Parathyroid adenoma (tissue), 2 donors: ENCODE data around the gene TMEM69.

Experiments
- H2AFZ ChIP-seq: fragments of 300-600 bp; sonication (generic); one replicate; pipeline ENCODE4 v1.7.0; 2017; ENCODE audit warnings: antibody characterized with exemption, mild to moderate bottlenecking
- H3K27ac ChIP-seq: fragments of 300-600 bp; sonication (generic); one replicate; pipeline ENCODE4 v1.7.0; 2017
- H3K27me3 ChIP-seq: fragments of 300-600 bp; sonication (generic); one replicate; pipeline ENCODE4 v1.7.0; 2017; ENCODE audit warnings: low read length; ENCODE audit not compliant: control insufficient read depth, insufficient read depth
- H3K36me3 ChIP-seq: fragments of 300-600 bp; sonication (generic); one replicate; pipeline ENCODE4 v1.7.0; 2017; ENCODE audit warnings: low read length; ENCODE audit not compliant: control insufficient read depth, insufficient read depth
- H3K4me1 ChIP-seq: fragments of 300-600 bp; sonication (generic); one replicate; pipeline ENCODE4 v1.7.0; 2017; ENCODE audit warnings: control low read depth
- H3K4me2 ChIP-seq: fragments of 300-600 bp; sonication (generic); one replicate; pipeline ENCODE4 v1.7.0; 2017; ENCODE audit warnings: low read length
- H3K4me3 ChIP-seq: fragments of 300-600 bp; sonication (generic); one replicate; pipeline ENCODE4 v1.7.0; 2017; ENCODE audit warnings: low read depth, low read length
- H3K79me2 ChIP-seq: fragments of 300-600 bp; sonication (generic); one replicate; pipeline ENCODE4 v1.7.0; 2017; ENCODE audit warnings: control low read depth
- H3K9ac ChIP-seq: fragments of 300-600 bp; sonication (generic); one replicate; pipeline ENCODE4 v1.7.0; 2017; ENCODE audit warnings: mild to moderate bottlenecking
- H3K9me3 ChIP-seq: fragments of 300-600 bp; sonication (generic); one replicate; pipeline ENCODE4 v1.7.0; 2017; ENCODE audit warnings: low read length; ENCODE audit not compliant: control insufficient read depth
- TF ChIP-seq, protein P1 (sequence below): fragments of 300-600 bp; sonication (generic); IDR thresholded peaks from one replicate; pipeline ENCODE4 v1.7.0; 2017; ENCODE audit warnings: antibody characterized with exemption, mild to moderate bottlenecking
- donor health status: primary hyperparathyroidism.

Gene TMEM69

DNA sequence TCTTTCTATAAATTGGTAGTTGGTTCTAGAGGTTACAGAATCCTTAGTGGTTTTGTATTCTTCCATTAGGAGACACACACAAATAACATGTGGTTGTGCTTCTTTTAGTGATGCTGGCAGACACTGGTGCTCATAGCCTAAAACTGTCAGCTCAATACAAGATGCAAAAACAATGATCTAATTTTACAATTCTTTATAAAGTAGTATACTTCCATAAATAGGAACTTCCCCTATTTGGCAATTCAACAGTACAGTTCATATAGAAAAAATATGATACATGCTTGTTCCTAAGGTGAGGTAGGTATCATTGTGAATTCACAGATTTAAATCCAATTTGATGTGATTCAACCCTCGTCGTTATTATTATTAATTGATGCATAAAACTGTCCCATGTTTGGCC, 43.3 kb upstream of the TMEM69 start:
- no peaks in the 10 kb centered on the region for H3K27me3 ChIP-seq
- H3K4me3 ChIP-seq, result no peak overlapping the region
- no peak overlapping the region for H2AFZ ChIP-seq
- H3K9me3 ChIP-seq, result no peaks in the 10 kb centered on the region
- H3K4me2 ChIP-seq, result no peak overlapping the region
- no peaks in the 10 kb centered on the region for H3K79me2 ChIP-seq
- no peaks in the 10 kb centered on the region for H3K36me3 ChIP-seq
- TF ChIP-seq, protein P1, sequence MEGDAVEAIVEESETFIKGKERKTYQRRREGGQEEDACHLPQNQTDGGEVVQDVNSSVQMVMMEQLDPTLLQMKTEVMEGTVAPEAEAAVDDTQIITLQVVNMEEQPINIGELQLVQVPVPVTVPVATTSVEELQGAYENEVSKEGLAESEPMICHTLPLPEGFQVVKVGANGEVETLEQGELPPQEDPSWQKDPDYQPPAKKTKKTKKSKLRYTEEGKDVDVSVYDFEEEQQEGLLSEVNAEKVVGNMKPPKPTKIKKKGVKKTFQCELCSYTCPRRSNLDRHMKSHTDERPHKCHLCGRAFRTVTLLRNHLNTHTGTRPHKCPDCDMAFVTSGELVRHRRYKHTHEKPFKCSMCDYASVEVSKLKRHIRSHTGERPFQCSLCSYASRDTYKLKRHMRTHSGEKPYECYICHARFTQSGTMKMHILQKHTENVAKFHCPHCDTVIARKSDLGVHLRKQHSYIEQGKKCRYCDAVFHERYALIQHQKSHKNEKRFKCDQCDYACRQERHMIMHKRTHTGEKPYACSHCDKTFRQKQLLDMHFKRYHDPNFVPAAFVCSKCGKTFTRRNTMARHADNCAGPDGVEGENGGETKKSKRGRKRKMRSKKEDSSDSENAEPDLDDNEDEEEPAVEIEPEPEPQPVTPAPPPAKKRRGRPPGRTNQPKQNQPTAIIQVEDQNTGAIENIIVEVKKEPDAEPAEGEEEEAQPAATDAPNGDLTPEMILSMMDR, result no peak
- H3K9ac ChIP-seq, result no peak overlapping the region
- H3K4me1 ChIP-seq, result no peaks in the 10 kb centered on the region
- no peak overlapping the region for H3K27ac ChIP-seq

DNA sequence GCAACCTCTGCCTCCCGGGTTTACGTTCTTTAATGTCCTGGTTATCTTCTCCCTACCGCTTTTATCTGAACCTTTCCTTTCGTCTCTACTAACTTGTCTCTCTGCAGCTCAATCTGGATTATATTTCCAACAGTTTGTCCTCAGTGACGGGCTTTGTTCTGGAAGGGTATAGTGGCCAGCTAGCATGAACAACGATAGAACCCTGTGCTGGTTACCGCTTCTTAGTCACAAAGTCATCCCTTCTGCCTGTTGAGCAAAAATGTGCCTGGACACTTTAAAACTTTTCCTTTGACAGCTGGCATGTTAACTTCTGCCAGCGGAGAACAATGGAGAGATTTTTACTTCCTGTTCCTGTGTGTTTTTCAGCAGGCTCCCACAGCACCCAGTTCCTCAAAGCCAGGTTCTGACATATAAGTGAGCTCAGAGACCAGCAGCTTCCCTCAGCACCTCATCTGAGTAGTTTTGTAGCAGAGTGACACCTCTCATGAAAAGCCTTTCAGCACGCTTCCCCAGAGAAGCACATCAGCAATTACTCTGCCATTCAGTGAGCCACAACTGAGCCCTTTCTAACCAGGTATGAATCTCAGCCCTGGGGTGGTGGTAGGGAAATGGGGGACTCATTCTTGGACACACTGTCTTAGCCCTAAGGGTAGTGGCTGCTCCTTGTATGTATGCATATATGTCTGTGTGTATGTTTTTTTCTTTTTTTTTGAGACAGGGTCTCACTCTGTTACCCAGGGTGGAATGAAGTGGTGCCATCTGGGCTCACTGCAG, 40.5 kb upstream of the TMEM69 start:
- no peaks in the 10 kb centered on the region for H3K36me3 ChIP-seq
- no peaks in the 10 kb centered on the region for H3K4me1 ChIP-seq

DNA sequence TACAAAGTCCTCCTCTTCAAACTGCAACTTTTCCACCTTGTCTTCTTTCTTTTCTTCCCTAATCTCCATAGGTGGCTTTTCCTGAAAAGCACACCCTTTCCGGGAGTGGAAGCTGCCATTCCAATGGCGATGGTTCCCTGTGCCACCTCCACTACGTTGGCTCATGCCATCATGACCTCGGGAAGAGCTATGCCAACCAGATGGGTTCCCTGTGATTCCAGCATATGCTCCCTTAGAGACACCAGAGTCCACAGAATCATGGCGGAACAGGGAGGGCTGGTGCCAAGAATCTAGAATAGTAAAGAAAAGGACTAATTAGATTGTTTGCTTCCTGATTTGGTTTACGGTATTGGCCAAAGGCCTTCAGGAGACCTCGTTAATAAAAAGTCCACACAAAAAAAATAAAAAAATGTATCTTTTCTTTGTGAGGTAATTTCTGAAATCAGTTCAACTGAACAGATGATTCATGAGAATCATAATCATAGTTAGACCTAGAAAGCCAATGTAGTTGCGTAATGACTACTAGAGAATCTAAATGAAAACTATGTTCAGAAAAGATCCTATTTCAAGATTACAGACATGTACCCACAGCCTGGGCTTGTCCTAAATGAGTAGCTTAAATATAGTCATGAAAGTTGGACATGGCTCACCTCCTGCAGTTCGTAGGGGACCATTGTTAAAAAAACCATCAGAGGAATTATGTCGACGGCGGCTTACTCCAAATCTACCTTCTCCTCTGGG, 33.3 kb upstream of the TMEM69 start:
- Histone ChIP-seq H3K27me3 (no peaks in the 10 kb centered on the region), H3K79me2 (peaks cover 3% of the 10 kb centered on the region), H3K9ac (no peak overlapping the region), H3K4me2 (no peak overlapping the region), H2AFZ (no peak overlapping the region), H3K27ac (no peak overlapping the region), H3K9me3 (no peaks in the 10 kb centered on the region), H3K4me3 (no peak overlapping the region), H3K36me3 (no peaks in the 10 kb centered on the region), H3K4me1 (no peaks in the 10 kb centered on the region)
- TF ChIP-seq, protein P1, result no peak

More for the DNA sequence above, 40.5 kb upstream of the TMEM69 start:
- H3K79me2 ChIP-seq, result no peaks in the 10 kb centered on the region
- no peaks in the 10 kb centered on the region for H3K27me3 ChIP-seq
- no peak overlapping the region for H3K4me3 ChIP-seq
- TF ChIP-seq, protein P1, result no peak
- H2AFZ ChIP-seq, result no peak overlapping the region
- no peak overlapping the region for H3K27ac ChIP-seq
- no peak overlapping the region for H3K9ac ChIP-seq
- no peaks in the 10 kb centered on the region for H3K9me3 ChIP-seq
- no peak overlapping the region for H3K4me2 ChIP-seq

DNA sequence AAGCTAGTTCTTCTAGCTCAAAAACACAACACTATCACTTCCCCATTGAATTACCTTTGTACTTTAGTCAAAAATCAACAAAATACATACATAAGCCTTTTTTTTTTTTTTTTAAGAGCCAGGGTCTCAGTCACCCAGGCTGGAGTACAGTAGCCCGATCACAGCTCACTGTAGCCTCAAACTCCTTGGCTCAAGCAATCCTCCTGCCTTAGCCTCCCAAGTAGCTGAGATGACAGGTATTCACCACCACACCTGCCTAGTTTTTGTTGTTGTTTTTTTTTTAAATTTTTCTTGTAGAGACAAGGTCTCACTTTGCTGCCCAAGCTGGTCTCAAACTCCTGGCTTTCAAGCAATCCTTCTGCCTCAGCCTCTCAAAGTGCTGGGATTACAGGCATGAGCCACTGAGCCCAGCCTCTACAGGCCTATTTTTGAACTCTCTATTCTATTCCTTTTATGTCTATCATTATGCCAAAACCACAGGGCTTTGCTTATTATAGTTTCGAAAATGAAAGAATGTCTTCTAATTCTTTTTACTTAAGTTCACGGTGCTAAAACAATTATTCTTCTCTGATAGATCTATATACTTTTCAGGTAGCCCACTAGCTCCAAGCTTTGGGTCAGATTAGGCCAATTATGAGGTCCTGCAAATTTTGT, 31.3 kb upstream of the TMEM69 start:
- H2AFZ ChIP-seq, result no peak overlapping the region
- peaks cover 5% of the 10 kb centered on the region for H3K79me2 ChIP-seq
- no peaks in the 10 kb centered on the region for H3K36me3 ChIP-seq
- no peaks in the 10 kb centered on the region for H3K4me1 ChIP-seq
- no peaks in the 10 kb centered on the region for H3K9me3 ChIP-seq
- no peak overlapping the region for H3K27ac ChIP-seq
- no peaks in the 10 kb centered on the region for H3K27me3 ChIP-seq
- no peak overlapping the region for H3K4me3 ChIP-seq
- TF ChIP-seq, protein P1, result no peak
- no peak overlapping the region for H3K9ac ChIP-seq
- no peak overlapping the region for H3K4me2 ChIP-seq
